Thoracic aorta endothelial cell (primary cell): ENCODE measurements around the gene DLG4. TPM values are rescaled to one million over a fixed set of nuclear protein-coding genes. Genes with fewer than 3 reads are reported as not detected.

Source experiments
- small RNA-seq: library from RNA; depleted of rRNA; stranded (forward); fragments of <200 nt; gene quantifications from one replicate; pipeline ENCODE3, GENCODE V24; 2012
- total RNA-seq: library from RNA; depleted of rRNA; stranded (reverse); fragments of >200 nt; gene quantifications from 2 replicates; pipeline ENCODE4 v1.2.3, GENCODE V29; 2012

Gene DLG4
- total RNA-seq = 13.2 and 14.8 TPM in 2 replicates

DNA sequence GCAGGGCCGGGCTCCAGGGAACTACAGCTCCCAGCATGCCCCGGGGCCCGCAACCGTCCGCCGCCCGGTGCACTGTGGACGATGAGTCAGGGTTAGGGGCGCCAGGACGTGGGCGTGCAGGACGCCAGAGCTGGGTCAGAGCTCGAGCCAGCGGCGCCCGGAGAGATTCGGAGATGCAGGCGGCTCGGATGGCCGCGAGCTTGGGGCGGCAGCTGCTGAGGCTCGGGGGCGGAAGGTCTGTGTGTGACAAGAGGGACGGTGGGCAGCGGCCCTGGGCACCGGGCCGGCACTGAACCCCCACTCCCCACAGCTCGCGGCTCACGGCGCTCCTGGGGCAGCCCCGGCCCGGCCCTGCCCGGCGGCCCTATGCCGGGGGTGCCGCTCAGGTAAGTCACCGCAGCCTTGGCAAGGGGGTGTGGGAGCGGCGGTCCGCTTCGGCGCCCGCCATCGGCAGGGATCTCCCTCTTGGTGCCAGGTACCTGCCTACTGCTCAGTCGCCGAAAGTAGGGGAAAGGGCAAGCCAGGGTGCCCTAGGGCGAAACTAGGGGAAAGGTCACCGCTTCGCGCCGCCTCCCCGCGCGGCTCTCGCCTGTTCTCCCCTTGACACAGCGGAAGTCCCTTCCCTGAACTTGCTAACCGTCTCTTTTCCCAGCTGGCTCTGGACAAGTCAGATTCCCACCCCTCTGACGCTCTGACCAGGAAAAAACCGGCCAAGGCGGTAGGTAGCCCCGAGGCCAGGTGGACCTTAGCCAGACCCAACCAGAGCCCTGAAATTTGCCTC, at the start of gene DLG4, which contains the start of gene ACADVL:
TSS of gene DLG4 (minus strand) at position 25 of the 781 bp plus-strand sequence.
TSS of gene ACADVL (plus strand) at position 127 of the 781 bp plus-strand sequence. CDS start at position 174, 47 bp downstream.

GRCh38 chr17:7262192-7262934, 42.7 kb upstream of the DLG4 start, which contains the start of gene CLDN7:
Gene CLDN7 (minus strand): TSS chr17:7262478. CDS start chr17:7262043, 435 bp downstream.

GRCh38 chr17:7252176-7253043, 32.8 kb upstream of the DLG4 start, which contains the start of gene ELP5:
Gene ELP5 (plus strand): TSS chr17:7252215. CDS start chr17:7252551, 336 bp downstream.

GRCh38 chr17:7251661-7252175, 32.1 kb upstream of the DLG4 start, which contains the start of gene CTDNEP1:
Gene CTDNEP1 (minus strand): TSS chr17:7251734. CDS start chr17:7251296, 438 bp downstream.

DNA sequence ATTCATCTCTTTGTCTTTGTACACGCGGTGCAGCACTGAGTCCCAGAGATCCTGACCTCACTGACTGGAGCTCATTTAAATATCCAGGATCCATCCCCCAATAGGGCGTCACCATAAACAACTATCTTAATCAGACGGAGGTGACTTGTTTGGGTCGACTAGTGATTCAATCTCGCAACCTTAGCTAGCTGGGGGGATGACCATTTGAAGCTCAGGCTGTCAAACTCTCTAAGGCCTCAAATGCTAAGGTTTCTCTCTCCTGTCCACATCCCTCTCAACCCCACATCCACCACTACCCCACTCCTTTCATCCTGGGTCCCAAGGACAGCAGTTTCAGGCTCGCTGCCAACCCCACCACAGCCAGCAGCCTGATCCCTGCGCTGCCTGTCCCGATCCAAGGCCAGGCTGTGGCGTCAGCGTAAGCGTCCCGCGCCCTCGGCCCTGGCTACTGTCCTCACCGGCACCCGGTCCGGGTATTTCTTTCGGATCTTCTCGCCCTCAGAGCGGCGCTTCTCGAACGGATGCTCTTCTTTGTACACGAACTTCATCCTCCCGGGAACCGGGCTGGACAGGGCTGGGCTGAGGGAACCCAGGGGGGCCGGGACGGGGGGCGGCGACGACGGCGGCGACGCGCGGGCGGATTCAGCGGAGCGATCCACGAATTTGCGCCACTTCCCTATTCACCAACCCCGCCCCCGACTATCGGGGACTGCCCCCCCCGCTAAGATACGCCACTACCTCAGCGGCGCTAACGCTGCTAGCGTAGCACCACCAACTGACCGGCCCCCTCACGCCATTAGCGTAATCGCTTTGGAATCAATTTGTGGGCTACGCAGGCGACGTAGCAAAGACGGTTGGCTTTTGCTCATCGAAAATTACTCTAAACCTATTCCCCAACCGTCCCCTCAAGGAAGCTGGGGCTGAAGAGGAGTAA, 22.4 kb upstream of the DLG4 start, which contains the start of gene GABARAP:
TSS of gene GABARAP (minus strand) at position 667 of the 934 bp plus-strand sequence. CDS start at position 548, 119 bp downstream.

DNA sequence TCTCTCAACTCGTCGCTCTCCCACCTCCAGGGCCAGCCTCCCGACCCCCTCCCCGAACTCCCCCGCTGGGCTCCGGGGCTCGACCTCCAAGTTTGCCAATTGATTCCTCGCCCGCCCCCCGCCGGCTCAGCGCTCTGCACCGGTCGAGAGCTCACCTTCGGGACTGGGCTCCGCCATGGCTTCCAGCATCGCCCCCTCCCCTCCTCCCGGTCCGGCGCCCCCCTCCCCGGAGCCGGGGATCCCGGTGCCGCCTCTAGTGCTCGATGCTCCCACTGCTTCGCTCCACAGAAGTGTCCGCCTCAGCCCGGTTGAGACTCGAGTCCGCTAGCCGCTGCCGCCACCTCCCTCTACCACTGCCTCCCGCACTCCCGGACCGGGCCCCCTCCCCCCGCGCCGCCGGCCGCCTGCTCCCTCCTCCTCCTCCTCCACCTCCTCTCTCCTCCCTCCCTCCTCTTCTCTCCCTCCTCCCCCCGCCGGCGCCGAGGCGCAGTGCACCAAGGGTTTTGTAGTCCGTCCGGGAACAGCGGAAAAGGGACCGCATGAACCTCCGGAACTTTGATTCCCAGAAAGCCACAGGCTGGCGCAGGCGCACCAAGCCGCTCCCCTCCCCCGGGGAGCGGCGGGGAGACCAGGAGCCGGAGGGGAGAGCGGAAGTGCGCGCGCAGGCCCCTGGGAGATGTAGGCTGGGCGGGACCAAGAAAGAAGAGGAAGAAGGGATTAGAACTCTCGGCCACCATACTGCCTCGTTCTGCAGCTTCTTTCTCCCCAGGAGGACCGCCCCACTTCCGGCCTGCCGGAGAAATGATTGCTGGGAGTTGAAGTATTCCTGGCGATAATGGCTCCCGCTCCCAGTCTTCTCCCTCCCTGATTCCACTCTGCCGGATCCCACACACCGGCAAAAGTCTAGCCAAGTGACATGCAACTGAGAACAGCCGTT, 19.7 kb upstream of the DLG4 start, which contains the start of gene PHF23:
TSS of gene PHF23 (minus strand) at position 367 of the 937 bp plus-strand sequence. CDS start at position 189, 178 bp downstream.

DNA sequence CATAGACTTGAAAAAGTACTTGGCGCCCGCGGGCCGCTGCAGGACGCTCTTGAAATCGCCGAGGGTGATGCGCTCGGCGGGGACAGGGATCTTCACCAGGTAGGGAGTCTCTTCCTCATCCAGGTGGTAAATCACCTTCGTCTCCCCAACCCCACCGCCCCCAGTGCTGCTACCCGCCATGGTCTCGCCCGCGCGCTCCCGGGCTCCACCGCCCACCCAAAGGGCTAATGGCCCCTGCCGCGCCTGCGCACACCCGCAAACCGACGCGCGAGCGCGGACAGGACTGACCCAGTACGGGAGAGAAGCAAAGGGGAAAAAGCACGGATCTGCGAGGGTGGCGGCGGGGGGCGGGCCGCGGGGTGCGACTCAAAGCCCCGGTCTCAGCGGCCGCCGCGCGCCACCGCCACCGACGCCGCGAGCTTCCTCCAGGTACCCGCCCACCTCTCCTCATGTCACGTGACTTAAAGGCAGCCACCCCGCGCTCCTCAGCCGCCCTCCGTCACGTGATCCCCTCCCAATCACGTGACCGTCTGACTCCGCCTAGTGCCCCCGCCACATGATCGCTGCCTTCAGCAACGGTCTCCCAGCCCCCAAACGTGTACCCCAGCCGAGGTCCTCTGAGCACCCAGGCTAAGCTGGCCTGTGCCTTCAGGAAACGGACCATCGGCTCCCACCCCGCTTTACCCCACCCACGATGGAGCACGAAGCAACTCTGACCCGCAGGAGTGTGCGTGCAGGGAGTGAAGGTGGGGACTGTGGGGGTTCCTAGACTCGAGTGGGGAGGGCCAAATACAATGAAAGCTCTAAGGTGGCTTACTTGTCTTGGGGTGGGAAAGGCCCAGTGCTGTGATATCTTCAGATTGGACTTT, 14.7 kb upstream of the DLG4 start, which contains the start of gene DVL2:
TSS of gene DVL2 (minus strand) at position 435 of the 869 bp plus-strand sequence. CDS start at position 180, 255 bp downstream.

DNA sequence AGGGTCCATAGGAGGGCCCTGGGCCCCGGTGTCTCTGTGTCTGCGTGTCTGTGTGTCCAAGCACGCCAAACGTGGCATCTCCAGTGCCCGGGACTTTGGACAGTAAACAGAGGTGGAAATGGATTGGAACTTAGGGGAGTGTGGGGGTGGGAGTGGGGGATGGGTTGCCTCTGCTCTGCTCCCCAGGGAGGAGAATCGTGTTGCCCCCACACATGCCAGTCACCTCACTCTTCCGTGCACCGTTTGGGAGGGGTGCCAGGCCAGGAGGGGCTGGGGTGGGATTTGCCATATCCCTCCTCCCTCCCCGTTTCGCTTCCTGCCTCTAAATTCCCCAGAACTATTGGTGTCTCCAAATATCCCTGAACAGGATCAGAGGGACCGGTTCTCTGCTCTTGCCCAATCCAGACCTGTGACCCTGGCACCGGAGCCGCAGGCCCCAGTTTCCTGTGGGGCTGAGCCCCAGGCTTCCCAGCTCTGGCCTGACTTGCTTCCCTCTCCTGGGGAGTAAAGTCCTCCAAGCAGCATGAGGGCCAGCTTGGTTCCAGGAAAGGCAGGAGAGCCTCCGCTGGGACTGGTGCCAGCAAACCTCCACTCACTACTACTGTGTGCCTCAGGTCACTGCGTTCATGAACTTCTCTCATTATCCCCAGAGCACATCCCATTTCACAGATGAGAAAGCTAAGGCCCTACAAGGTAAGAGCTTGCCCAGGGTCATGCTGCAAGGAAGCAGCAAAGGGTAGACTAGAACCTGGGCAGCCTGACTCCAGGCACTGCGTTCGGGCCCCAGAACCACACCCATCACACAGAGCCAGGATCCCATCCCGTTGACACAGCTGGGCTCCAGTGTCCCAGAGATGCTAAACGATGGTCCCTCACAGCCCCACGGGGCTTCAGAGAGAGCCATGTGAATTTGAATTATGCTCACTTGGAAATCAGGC, 40.0 kb downstream of the DLG4 start, which contains the start of gene ASGR1:
TSS of gene ASGR1 (minus strand) at position 54 of the 938 bp plus-strand sequence. CDS start 807 bp downstream, outside the sequence.

Small RNA genes lying within 50 kb of the gene (small RNA-seq; reads per million reads assigned to genes)
- not detected for gene AC120057.4
- 309 reads per million, percentile 99 among the genes with 10 or more reads in this experiment for gene MIR324
- gene RF00019 = not detected

Other genes with a start within 250 kb of the DLG4 start
- not detected in 2 replicates for gene ALOX12, start 223.8 kb downstream of the DLG4 start, total RNA-seq
- gene RNASEK, start 207.2 kb downstream of the DLG4 start, total RNA-seq = 43.6 and 68.1 TPM in 2 replicates
- 86.7 and 109 TPM in 2 replicates for gene BCL6B, start 196.8 kb downstream of the DLG4 start, total RNA-seq
- 2.5 and 3.0 TPM in 2 replicates for gene SLC16A13, start 183.8 kb downstream of the DLG4 start, total RNA-seq
- 0.36 and 0.66 TPM in 2 replicates for gene SLC16A11, start 175.7 kb downstream of the DLG4 start, total RNA-seq
- gene CLEC10A, start 139.6 kb downstream of the DLG4 start, total RNA-seq = not detected in 2 replicates
- gene ASGR2, start 105.0 kb downstream of the DLG4 start, total RNA-seq = not detected in 2 replicates
- gene ASGR1, start 40.5 kb downstream of the DLG4 start, total RNA-seq = 5.8 and 9.7 TPM in 2 replicates
- gene ACADVL, start 102 bp upstream of the DLG4 start, total RNA-seq = 164 and 181 TPM in 2 replicates
- gene DVL2, start 14.7 kb upstream of the DLG4 start, total RNA-seq = 39.8 and 51.8 TPM in 2 replicates
- gene PHF23, start 19.6 kb upstream of the DLG4 start, total RNA-seq = 38.1 and 38.3 TPM in 2 replicates
- 206 and 343 TPM in 2 replicates for gene GABARAP, start 22.6 kb upstream of the DLG4 start, total RNA-seq
- gene CTDNEP1, start 31.9 kb upstream of the DLG4 start, total RNA-seq = 33.8 and 45.2 TPM in 2 replicates
- 32.0 and 36.4 TPM in 2 replicates for gene ELP5, start 32.4 kb upstream of the DLG4 start, total RNA-seq
- 19.0 and 22.7 TPM in 2 replicates for gene CLDN7, start 42.6 kb upstream of the DLG4 start, total RNA-seq
- under 0.01 and 0.14 TPM in 2 replicates for gene SLC2A4, start 61.9 kb upstream of the DLG4 start, total RNA-seq
- 0.13 and 0.14 TPM in 2 replicates for gene YBX2, start 74.8 kb upstream of the DLG4 start, total RNA-seq
- gene EIF5A, start 87.8 kb upstream of the DLG4 start, total RNA-seq = 863 and 945 TPM in 2 replicates
- 44.3 and 44.5 TPM in 2 replicates for gene GPS2, start 95.5 kb upstream of the DLG4 start, total RNA-seq
- gene NEURL4, start 109.5 kb upstream of the DLG4 start, total RNA-seq = 17.3 and 23.5 TPM in 2 replicates
- not detected in 2 replicates for gene ACAP1, start 116.7 kb upstream of the DLG4 start, total RNA-seq
- gene KCTD11, start 132.3 kb upstream of the DLG4 start, total RNA-seq = 2.1 and 2.6 TPM in 2 replicates
- gene TMEM95, start 135.3 kb upstream of the DLG4 start, total RNA-seq = not detected in 2 replicates
- 0.27 and 0.29 TPM in 2 replicates for gene TNK1, start 161.3 kb upstream of the DLG4 start, total RNA-seq
- gene PLSCR3, start 174.7 kb upstream of the DLG4 start, total RNA-seq = 19.5 and 22.2 TPM in 2 replicates
- 49.5 and 65.8 TPM in 2 replicates for gene TMEM256, start 184.3 kb upstream of the DLG4 start, total RNA-seq
- gene NLGN2, start 188.0 kb upstream of the DLG4 start, total RNA-seq = 4.5 and 7.3 TPM in 2 replicates
- not detected in 2 replicates for gene SPEM1, start 200.5 kb upstream of the DLG4 start, total RNA-seq
- gene SPEM2, start 205.8 kb upstream of the DLG4 start, total RNA-seq = not detected in 2 replicates
- not detected in 2 replicates for gene SPEM3, start 209.0 kb upstream of the DLG4 start, total RNA-seq
- 4.7 and 5.5 TPM in 2 replicates for gene TMEM102, start 215.6 kb upstream of the DLG4 start, total RNA-seq
- gene FGF11, start 219.7 kb upstream of the DLG4 start, total RNA-seq = 0.22 and 0.27 TPM in 2 replicates
- 4.4 and 4.8 TPM in 2 replicates for gene CHRNB1, start 225.2 kb upstream of the DLG4 start, total RNA-seq